Stimulated activated CD4-positive, alpha-beta T cell treated with anti-CD3 and anti-CD28 coated beads, TNF-alpha, amount 100 ng/mL, for 4 hours (primary cell): Measurements from ENCODE around the gene MCM5.
A peak's percentile ranks its signal among the peaks of the same experiment; 100 is the strongest.
"Not testable (repeated sequence)": the region's sequence is repeated elsewhere in the genome, so short reads cannot be mapped to it uniquely, and the experiment has no call there.

Experiments
- DNase-seq, 3 experiments: peaks; one replicate each; pipeline ENCODE4 v3.0.0-alpha.2; 2020; ENCODE audit warnings: low read depth in 3 of 3

Gene MCM5

DNA sequence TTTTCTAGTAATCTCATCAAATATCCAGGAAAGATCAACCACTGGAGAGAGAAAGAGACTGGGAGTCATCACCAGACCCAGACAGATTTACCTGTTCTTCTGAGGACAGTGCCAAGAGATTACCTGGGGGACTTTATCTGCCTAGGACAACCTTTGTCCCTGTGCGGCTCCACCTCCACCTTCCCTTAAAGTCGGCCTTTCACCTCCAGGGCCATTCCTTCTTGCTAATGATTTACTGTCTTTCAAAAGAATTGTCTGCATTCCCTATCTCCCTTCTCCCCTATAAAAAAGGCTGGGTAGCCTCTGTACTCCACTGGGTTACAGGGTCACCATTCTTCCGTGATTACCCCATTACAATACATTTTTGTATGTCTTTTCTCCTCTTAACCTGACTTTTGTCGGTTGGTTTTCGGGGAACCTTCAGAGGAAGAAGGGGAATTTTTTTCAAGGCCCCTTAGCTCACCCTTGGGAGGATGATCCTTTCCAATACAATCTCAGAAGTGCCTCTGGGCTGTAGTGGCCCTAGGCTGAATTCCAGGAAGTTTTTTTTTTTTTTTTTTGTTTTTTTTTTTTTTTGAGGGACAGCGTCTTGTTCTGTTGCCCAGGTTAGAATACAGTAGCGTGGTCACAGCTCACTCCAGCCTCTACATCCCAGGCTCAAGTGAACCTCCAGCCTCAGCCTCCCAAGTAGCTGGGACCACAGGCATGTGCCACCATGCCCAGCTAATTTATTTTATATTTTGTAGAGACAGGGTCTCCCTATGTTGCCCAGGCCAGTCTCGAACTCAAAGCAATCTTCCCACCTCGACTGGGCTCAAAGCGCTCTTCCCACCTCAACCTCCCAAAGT is 20.6 kb upstream of the MCM5 start:
- no peak for DNase-seq

DNA sequence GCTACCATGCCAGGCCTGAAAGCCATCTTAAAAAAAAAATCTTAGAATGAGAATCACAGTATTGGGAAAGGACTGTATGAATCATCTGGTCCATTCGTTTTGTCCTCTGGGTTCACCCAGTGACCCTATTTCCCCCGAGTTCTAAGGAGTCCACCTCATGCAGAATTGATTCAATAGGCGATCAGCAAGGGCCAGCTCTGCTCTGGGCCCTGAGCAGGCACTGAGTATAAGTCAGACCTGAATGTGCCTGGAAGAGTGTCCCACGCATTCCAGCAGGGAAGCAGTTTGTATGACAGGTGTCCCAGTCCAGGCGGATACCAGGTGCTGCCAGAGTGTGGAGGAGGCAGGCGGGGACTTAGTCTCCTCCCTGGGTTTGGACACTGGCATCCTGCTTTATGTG is 19.9 kb upstream of the MCM5 start:
- no peak for DNase-seq

DNA sequence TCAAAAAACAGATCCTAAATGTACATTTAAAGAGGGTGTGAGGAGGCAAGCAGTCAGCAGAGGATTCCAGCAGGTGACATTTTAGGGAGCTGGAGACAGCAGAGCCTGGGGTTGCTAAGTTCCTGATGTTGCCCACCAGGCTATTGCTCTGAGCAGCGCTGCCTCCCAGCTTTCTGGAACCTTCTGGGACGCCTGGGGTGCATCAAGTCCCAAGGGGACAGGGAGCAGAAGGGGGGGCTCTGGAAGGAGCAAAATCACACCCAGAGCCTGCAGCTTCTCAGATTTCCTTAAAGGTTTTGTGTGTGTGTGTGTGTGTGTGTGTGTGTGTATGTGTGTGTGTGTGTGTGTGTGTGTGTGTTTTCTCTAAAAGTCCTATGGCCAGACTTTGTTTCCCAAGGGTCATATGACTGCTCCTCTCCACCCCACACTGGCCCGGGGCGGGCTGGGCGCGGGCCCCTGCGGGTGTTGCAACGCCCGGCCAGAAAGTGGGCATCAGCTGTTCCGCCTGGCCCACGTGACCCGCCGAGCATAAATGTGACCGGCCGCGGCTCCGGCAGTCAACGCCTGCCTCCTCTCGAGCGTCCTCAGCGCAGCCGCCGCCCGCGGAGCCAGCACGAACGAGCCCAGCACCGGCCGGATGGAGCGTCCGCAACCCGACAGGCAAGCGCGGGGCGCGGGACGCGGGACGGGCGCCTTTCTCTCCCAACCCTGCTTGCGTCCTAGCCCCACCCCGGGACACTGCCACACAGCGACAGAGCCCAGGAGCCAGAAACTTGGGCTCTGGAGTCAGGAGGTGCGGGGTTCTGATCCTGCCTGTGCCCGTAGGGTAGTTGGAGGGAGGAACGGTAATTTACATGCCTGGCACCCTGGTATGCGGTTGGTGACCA is 19.2 kb upstream of the MCM5 start, which contains the start of gene HMOX1:
Gene HMOX1 (plus strand): TSS at position 560 of the 887 bp plus-strand sequence. CDS start 78 bp downstream, at position 638.
- peak in 1 of 3 experiments; percentile 20 for DNase-seq

DNA sequence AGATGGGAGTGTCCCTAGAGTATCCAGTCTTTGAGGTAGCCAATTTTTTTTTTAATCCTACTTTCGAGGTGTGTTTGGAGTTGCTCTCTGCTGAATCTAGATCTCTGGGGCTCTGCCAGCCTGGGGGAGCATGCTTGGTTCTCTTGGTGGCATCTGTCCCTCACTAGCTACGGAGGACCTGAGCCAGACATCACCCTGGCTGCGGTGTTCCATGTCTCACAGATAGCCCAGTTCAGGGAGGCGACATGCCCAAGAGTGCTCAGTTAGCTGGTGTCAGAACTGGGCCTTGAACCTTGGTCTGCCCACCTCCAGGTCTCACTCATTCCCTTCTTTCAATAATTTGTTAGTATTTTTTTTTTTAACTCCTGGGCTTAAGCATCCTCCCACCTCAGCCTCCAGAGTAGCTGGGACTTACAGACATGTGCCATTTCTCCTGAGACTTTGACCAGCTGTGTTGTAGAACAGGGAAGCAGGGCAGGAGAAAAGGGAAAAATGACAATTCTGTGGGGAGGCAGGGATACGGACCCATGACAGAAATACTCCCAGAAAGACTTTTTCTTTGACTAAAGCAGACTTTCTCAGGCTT is 18.4 kb upstream of the MCM5 start:
- no peak for DNase-seq

- DNase-seq = no peak
These were observed 16.3 kb upstream of the MCM5 start for GRCh38 chr22:35383679-35384071.

DNA sequence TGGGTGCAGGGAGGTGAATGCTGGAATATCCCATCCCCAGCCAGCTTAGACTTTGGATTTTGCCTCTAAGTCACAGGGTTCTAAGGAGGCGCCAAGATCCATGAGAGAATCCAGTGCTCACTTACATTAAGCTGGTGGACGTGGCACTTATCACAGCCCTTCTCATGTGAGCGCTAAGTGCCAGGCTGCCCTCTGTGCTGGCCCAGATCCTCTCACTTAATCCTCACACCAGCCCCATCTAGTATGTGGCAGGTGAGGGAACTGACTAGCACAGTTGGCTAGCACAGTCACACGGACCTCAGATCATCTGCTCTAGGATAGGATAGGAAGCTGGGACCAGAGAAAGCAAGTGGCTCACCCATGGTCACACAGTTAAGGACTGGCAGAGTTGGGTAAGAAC is 15.4 kb upstream of the MCM5 start:
- DNase-seq = no peak

- no peak for DNase-seq
These were observed 14.9 kb upstream of the MCM5 start for GRCh38 chr22:35384975-35385588.

DNA sequence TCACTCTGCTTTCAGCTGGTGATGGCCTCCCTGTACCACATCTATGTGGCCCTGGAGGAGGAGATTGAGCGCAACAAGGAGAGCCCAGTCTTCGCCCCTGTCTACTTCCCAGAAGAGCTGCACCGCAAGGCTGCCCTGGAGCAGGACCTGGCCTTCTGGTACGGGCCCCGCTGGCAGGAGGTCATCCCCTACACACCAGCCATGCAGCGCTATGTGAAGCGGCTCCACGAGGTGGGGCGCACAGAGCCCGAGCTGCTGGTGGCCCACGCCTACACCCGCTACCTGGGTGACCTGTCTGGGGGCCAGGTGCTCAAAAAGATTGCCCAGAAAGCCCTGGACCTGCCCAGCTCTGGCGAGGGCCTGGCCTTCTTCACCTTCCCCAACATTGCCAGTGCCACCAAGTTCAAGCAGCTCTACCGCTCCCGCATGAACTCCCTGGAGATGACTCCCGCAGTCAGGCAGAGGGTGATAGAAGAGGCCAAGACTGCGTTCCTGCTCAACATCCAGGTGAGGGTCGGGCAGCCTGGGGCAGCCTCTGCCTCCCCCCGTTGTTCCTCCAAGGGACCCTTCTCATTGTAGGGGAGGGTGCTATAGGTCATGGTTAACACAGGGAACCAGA is 13.2 kb upstream of the MCM5 start:
- DNase-seq = no peak

- no peak for DNase-seq
These were observed 9.0 kb upstream of the MCM5 start for GRCh38 chr22:35390933-35391332.

GRCh38 chr22:35392357-35392756 is 7.6 kb upstream of the MCM5 start:
- no peak for DNase-seq

DNA sequence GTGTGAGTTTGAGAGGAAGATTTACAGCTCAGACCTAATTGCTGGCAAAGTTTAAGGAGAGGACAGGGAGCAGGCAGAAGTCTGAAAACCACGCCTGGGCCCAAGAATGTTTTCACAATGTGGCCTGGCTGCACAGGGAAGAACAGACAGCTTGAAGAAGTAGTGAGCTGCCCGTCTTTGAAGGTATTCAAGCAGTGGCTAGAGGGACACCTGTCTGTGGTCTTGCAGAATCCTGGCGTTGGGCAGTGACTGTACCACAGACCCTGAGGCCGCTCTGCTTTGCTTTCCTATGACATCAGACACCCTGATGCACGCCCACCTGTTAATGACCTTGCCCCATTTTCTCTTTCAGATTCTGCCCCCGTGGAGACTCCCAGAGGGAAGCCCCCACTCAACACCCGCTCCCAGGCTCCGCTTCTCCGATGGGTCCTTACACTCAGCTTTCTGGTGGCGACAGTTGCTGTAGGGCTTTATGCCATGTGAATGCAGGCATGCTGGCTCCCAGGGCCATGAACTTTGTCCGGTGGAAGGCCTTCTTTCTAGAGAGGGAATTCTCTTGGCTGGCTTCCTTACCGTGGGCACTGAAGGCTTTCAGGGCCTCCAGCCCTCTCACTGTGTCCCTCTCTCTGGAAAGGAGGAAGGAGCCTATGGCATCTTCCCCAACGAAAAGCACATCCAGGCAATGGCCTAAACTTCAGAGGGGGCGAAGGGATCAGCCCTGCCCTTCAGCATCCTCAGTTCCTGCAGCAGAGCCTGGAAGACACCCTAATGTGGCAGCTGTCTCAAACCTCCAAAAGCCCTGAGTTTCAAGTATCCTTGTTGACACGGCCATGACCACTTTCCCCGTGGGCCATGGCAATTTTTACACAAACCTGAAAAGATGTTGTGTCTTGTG is 6.6 kb upstream of the MCM5 start:
- no peak for DNase-seq

DNA sequence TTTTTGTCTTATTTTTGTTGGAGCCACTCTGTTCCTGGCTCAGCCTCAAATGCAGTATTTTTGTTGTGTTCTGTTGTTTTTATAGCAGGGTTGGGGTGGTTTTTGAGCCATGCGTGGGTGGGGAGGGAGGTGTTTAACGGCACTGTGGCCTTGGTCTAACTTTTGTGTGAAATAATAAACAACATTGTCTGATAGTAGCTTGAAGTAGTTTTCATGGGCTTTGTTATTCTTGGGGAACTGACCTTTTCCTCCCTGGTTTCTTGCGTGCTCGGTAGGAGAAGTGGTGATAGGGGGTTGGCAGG is 6.0 kb upstream of the MCM5 start:
- no peak for DNase-seq

DNA sequence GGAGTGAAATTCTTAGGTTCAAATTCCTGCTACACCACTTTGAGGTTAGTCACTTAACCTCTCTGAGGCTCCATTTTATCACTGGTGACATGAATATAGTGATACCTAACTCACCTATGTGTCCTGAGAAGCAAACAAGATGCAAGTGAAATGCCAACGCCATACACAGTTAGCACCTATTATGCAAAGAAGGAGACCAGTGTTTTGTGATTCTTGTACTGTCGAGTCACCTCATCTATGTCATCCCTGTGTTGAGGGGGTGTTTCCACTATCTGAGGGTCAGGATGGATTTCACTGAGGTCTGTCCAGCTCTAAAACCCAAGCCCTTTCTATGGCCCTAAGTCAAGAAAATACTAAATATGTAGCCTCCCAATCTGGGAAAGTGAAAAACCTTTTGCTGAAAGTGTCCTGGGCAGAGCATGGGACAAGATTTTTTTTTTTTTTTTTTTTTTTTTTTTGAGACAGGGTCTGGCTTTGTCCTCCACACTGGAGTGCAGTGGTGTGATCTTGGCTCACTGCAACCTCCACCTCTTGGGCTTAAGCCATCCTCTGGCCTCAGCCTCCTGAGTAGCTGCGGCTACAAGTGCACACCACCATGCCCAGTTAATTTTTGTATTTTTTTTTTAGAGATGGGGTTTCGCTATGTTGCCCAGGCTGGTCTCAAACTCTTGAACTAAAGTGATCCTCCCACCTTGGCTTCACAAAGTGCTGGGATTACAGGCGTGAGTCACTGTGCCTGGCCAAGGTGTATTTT is 5.0 kb upstream of the MCM5 start:
- no peak for DNase-seq

- DNase-seq = not testable (repeated sequence)
These were observed 3.3 kb upstream of the MCM5 start for GRCh38 chr22:35396622-35397021.

- DNase-seq = no peak
These were observed 2.6 kb upstream of the MCM5 start for GRCh38 chr22:35397095-35397904.

GRCh38 chr22:35398591-35398973 is 1.4 kb upstream of the MCM5 start:
- DNase-seq = no peak

GRCh38 chr22:35399114-35399677 is 744 bp upstream of the MCM5 start:
- no peak for DNase-seq

GRCh38 chr22:35400501-35400790 is 506 bp downstream of the MCM5 start:
- no peak for DNase-seq

DNA sequence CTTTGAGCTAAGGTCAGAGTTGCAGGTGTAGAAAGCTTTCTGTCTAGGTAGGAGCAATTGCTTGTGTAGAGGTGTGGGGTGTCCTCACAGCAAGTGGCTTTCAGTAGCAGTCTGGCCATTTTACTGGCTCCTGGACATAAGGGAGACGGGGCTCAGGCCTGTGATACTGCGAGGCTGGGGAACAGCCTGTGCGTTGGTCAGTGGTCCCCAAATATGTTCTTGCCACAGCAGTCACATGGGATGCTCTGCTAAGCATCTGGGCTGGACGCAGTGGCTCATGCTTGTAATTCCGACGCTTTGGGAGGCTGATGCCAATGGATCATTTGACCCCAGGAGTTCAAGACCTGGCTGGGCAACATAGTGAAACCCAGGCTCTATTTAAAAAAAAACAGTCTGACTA is 1.9 kb downstream of the MCM5 start:
- no peak for DNase-seq
